ENCODE data around the gene MAST4.

MAST4 gene

GRCh38 chr5:66856041-66856805 is 260.0 kb downstream of the MAST4 start:
- Histone ChIP-seq H3F3A (ENCODE audit: control insufficient read depth, insufficient read depth) (no peaks in the 10 kb centered on the region), H4K20me1 (ENCODE audit: control insufficient read depth, insufficient read depth, low read depth, low read length) (no peaks in the 10 kb centered on the region), H3K4me1 (ENCODE audit: control insufficient read depth, low read length) (no peaks in the 10 kb centered on the region), H3K36me3 (ENCODE audit: control insufficient read depth, low read length) (no peaks in the 10 kb centered on the region), H3K27me3 (ENCODE audit: control insufficient read depth, low read length) (peaks cover 8% of the 10 kb centered on the region), H3K27ac (ENCODE audit: low read depth, low read length) (no peak overlapping the region), H3K4me2 (ENCODE audit: low read length) (no peak overlapping the region), H3K9me2 (replicated peaks; ENCODE audit: control insufficient read depth, low read length) (no peaks in the 10 kb centered on the region), H3K79me2 (ENCODE audit: control insufficient read depth, low read length) (no peaks in the 10 kb centered on the region), H3K9me3 (ENCODE audit: control insufficient read depth, insufficient read depth, low read length) (no peaks in the 10 kb centered on the region), H3K4me3 (ENCODE audit: low read length) (no peak overlapping the region)
- TF ChIP-seq EZH2phosphoT487 (IDR thresholded peaks at IDR 0.05; ENCODE audit: borderline replicate concordance, low read length): no peak
- TF ChIP-seq, protein P1, sequence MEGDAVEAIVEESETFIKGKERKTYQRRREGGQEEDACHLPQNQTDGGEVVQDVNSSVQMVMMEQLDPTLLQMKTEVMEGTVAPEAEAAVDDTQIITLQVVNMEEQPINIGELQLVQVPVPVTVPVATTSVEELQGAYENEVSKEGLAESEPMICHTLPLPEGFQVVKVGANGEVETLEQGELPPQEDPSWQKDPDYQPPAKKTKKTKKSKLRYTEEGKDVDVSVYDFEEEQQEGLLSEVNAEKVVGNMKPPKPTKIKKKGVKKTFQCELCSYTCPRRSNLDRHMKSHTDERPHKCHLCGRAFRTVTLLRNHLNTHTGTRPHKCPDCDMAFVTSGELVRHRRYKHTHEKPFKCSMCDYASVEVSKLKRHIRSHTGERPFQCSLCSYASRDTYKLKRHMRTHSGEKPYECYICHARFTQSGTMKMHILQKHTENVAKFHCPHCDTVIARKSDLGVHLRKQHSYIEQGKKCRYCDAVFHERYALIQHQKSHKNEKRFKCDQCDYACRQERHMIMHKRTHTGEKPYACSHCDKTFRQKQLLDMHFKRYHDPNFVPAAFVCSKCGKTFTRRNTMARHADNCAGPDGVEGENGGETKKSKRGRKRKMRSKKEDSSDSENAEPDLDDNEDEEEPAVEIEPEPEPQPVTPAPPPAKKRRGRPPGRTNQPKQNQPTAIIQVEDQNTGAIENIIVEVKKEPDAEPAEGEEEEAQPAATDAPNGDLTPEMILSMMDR (IDR thresholded peaks at IDR 0.05; ENCODE audit: low read depth, low read length, poor library complexity, severe bottlenecking): no peak

DNA sequence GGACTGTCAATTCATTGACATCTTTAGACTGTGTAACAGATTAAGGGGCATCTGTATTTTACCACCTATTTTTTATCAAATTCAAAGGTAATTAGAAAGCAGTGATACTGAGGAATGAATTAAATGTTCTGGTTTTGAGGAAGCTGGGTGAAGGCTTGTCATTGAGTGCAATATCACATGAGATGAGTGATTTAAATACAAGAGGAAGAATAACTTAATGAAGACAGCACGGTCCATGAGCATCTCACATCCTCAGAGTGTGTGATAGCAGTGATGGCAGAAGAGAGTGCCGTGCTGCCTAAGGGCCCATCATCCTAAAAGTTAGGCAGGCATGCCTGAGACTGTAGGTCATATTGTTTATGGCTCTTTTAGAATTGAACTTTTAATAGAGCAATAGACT is 263.3 kb downstream of the MAST4 start:
- no peaks in the 10 kb centered on the region for H3K36me3 ChIP-seq (ENCODE audit: control insufficient read depth, low read length)
- H4K20me1 ChIP-seq (ENCODE audit: control insufficient read depth, insufficient read depth, low read depth, low read length): no peaks in the 10 kb centered on the region
- H3K9me3 ChIP-seq (ENCODE audit: control insufficient read depth, insufficient read depth, low read length): no peaks in the 10 kb centered on the region
- H3K4me3 ChIP-seq (ENCODE audit: low read length): no peak overlapping the region
- H3K79me2 ChIP-seq (ENCODE audit: control insufficient read depth, low read length): no peaks in the 10 kb centered on the region
- no peak overlapping the region for H3K27ac ChIP-seq (ENCODE audit: low read depth, low read length)
- no peaks in the 10 kb centered on the region for H3K4me1 ChIP-seq (ENCODE audit: control insufficient read depth, low read length)
- TF ChIP-seq, protein P1 (IDR thresholded peaks at IDR 0.05; ENCODE audit: low read depth, low read length, poor library complexity, severe bottlenecking): no peak
- TF ChIP-seq EZH2phosphoT487 (IDR thresholded peaks at IDR 0.05; ENCODE audit: borderline replicate concordance, low read length): no peak
- peaks cover 15% of the 10 kb centered on the region for H3K27me3 ChIP-seq (ENCODE audit: control insufficient read depth, low read length)
- no peak overlapping the region for H3K4me2 ChIP-seq (ENCODE audit: low read length)
- H3K9me2 ChIP-seq (replicated peaks; ENCODE audit: control insufficient read depth, low read length): no peaks in the 10 kb centered on the region
- H3F3A ChIP-seq (ENCODE audit: control insufficient read depth, insufficient read depth): no peaks in the 10 kb centered on the region

DNA sequence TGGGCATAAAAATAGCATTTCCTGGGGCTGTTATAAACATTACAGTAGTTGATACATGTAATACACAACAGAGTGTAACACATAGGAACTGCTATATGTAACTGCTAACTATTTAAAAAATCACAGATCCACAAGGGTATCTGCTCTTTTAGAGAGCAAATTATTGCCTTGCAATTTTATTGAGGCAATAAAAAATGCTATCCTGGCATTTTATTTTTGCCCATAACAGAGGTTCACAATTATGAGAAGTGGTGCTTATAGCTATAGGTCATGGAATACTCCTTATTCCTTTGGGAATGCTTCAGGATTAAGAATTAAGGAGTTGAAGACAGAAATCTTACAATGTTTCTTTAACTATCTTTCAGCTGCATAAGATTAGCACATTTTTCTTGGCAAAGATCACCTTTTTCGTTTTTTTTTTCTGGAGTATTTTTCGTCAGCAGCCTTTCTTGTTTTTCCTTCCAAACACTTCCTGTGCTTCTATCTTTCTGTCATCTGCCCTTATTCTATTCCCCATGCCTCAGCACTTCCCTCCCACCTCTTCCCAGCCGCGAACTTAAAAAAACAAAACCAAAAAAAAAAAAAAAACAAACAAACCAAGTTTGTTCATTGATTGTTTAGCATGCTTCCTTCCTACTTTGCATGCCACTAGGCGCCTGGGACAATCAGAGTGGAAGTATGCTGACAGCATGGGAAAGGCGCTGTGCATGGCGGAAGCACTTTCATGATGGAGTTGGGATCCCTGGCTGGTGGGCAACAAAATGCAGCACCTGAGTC is 264.2 kb downstream of the MAST4 start:
- Histone ChIP-seq H3K79me2 (ENCODE audit: control insufficient read depth, low read length) (no peaks in the 10 kb centered on the region), H4K20me1 (ENCODE audit: control insufficient read depth, insufficient read depth, low read depth, low read length) (no peaks in the 10 kb centered on the region), H3K9me2 (replicated peaks; ENCODE audit: control insufficient read depth, low read length) (no peaks in the 10 kb centered on the region), H3K4me2 (ENCODE audit: low read length) (no peak overlapping the region), H3K27ac (ENCODE audit: low read depth, low read length) (no peak overlapping the region), H3K9me3 (ENCODE audit: control insufficient read depth, insufficient read depth, low read length) (no peaks in the 10 kb centered on the region), H3K27me3 (ENCODE audit: control insufficient read depth, low read length) (peaks cover 15% of the 10 kb centered on the region), H3K36me3 (ENCODE audit: control insufficient read depth, low read length) (no peaks in the 10 kb centered on the region), H3K4me3 (ENCODE audit: low read length) (no peak overlapping the region), H3F3A (ENCODE audit: control insufficient read depth, insufficient read depth) (no peaks in the 10 kb centered on the region), H3K4me1 (ENCODE audit: control insufficient read depth, low read length) (no peaks in the 10 kb centered on the region)
- TF ChIP-seq, protein P1 (IDR thresholded peaks at IDR 0.05; ENCODE audit: low read depth, low read length, poor library complexity, severe bottlenecking): no peak
- no peak for TF ChIP-seq EZH2phosphoT487 (IDR thresholded peaks at IDR 0.05; ENCODE audit: borderline replicate concordance, low read length)

All from DOHH2 (cell line).